ENCODE data around the gene MOK. TPM values are rescaled to one million over a fixed set of nuclear protein-coding genes. Genes with fewer than 3 reads are reported as not detected.
A peak's percentile ranks its signal among the peaks of the same experiment; 100 is the strongest.

MOK gene
- total and polyA plus RNA-seq, 4 experiments from 2014 or later: 0.73 to 1.4 (median 1.3) TPM; not detected in 1

- Histone ChIP-seq H3K9me3 (ENCODE audit: control insufficient read depth in 1 of 2, low read length in 2 of 2) (no peaks in the 10 kb centered on the region), H3K27ac (ENCODE audit: low read depth, low read length) (no peak overlapping the region), H3K36me3 (ENCODE audit: insufficient read depth, low read length) (peaks cover 4% of the 10 kb centered on the region), H3K4me1 (ENCODE audit: insufficient read depth, low read length) (peaks cover 35% of the 10 kb centered on the region), H3K4me3 (ENCODE audit: low read length in 2 of 2) (no peak overlapping the region), H3K27me3 (ENCODE audit: insufficient read depth, low read length) (no peaks in the 10 kb centered on the region)
- DNase-seq: no peak
- Mint-ChIP-seq H3K4me3 (peak overlapping the region in 4 of 8 donors; percentile 1 to 30 (median 23)), H3K4me1 (peaks cover 25 to 54% (median 39%) of the 10 kb centered on the region in 4 donors), H3K9me3 (peaks cover 0 to 9% (median 0%) of the 10 kb centered on the region in 8 donors), H3K27ac (peak overlapping the region in 6 of 7 donors; percentile 2 to 100 (median 60)), H3K36me3 (peaks cover 8 to 18% of the 10 kb centered on the region in 2 donors), H3K27me3 (peaks cover 2 to 4% of the 10 kb centered on the region in 2 donors)
- CTCF ChIA-PET (ENCODE audit: partially characterized antibody): interaction anchor here (0.6 to 1.7 kb wide), 3 partner anchors 45 to 363 kb away, joined by 3 to 4 read pairs (median 3); no protein-coding TSS in a partner anchor
- POLR2A ChIA-PET (ENCODE audit: partially characterized antibody): interaction anchor here (1.1 to 1.7 kb wide), 3 partner anchors 8 to 42 kb away, joined by 3 read pairs; partner anchors contain the start of genes CINP and TECPR2
- intact Hi-C loops (cut with micrococcal nuclease): no loop called here
Measured at GRCh38 chr14:102321456-102322422, 16.8 kb upstream of the MOK start.

- Histone ChIP-seq H3K27ac (ENCODE audit: low read depth, low read length) (peak overlapping the region; percentile 71), H3K4me1 (ENCODE audit: insufficient read depth, low read length) (peaks cover 43% of the 10 kb centered on the region), H3K4me3 (ENCODE audit: low read length in 2 of 2) (peak overlapping the region in 1 of 2 donors; percentile 99), H3K36me3 (ENCODE audit: insufficient read depth, low read length) (no peaks in the 10 kb centered on the region), H3K9me3 (ENCODE audit: control insufficient read depth in 1 of 2, low read length in 2 of 2) (no peaks in the 10 kb centered on the region), H3K27me3 (ENCODE audit: insufficient read depth, low read length) (no peaks in the 10 kb centered on the region)
- H3K9me3 Mint-ChIP-seq: peaks cover 0 to 12% (median 0%) of the 10 kb centered on the region in 8 donors
- peaks cover 3 to 9% of the 10 kb centered on the region in 2 donors for H3K27me3 Mint-ChIP-seq
- H3K36me3 Mint-ChIP-seq: peaks cover 2 to 18% of the 10 kb centered on the region in 2 donors
- DNase-seq: no peak
- POLR2A ChIA-PET (ENCODE audit: partially characterized antibody): interaction anchor here (1.2 to 4.6 kb wide), 5 partner anchors 9 to 372 kb away, joined by 3 to 24 read pairs (median 5); partner anchors contain the start of genes CINP, MOK and TECPR2
- peaks cover 27 to 60% (median 44%) of the 10 kb centered on the region in 4 donors for H3K4me1 Mint-ChIP-seq
- H3K4me3 Mint-ChIP-seq: peak overlapping the region; percentile 87 to 92 (median 91)
- intact Hi-C loops (cut with micrococcal nuclease): no loop called here
- CTCF ChIA-PET (ENCODE audit: partially characterized antibody): interaction anchor here (0.6 to 1.7 kb wide), 4 partner anchors 14 to 362 kb away, joined by 3 to 4 read pairs (median 4); no protein-coding TSS in a partner anchor
- peak overlapping the region in 6 of 7 donors; percentile 88 to 100 (median 96) for H3K27ac Mint-ChIP-seq
Measured at GRCh38 chr14:102320671-102321455, 15.9 kb upstream of the MOK start.

- DNase-seq: peak in 4 of 5 donors; percentile 44 to 69 (median 47)
- H3K4me3 Mint-ChIP-seq: peak overlapping the region; percentile 87 to 92 (median 91)
- POLR2A ChIA-PET (ENCODE audit: partially characterized antibody): interaction anchor here (0.9 to 4.6 kb wide), 8 partner anchors 12 to 371 kb away, joined by 3 to 24 read pairs (median 5); partner anchors contain the start of genes CINP, MOK and TECPR2
- CTCF ChIA-PET (ENCODE audit: partially characterized antibody): interaction anchor here (1.4 to 1.7 kb wide), 2 partner anchors 15 to 196 kb away, joined by 4 read pairs; no protein-coding TSS in a partner anchor
- peak overlapping the region; percentile 88 to 100 (median 95) for H3K27ac Mint-ChIP-seq
- H3K27me3 Mint-ChIP-seq: peaks cover 3 to 9% of the 10 kb centered on the region in 2 donors
- intact Hi-C loops (cut with micrococcal nuclease): no loop called here
- Histone ChIP-seq H3K27ac (ENCODE audit: low read depth, low read length) (peak overlapping the region; percentile 71), H3K4me3 (ENCODE audit: low read length in 2 of 2) (peak overlapping the region; percentile 19 to 99), H3K27me3 (ENCODE audit: insufficient read depth, low read length) (no peaks in the 10 kb centered on the region), H3K36me3 (ENCODE audit: insufficient read depth, low read length) (no peaks in the 10 kb centered on the region), H3K9me3 (ENCODE audit: control insufficient read depth in 1 of 2, low read length in 2 of 2) (no peaks in the 10 kb centered on the region), H3K4me1 (ENCODE audit: insufficient read depth, low read length) (peaks cover 45% of the 10 kb centered on the region)
- H3K36me3 Mint-ChIP-seq: peaks cover 0 to 18% of the 10 kb centered on the region in 2 donors
- H3K9me3 Mint-ChIP-seq: peaks cover 0 to 12% (median 0%) of the 10 kb centered on the region in 8 donors
- H3K4me1 Mint-ChIP-seq: peaks cover 27 to 67% (median 44%) of the 10 kb centered on the region in 4 donors
Measured at GRCh38 chr14:102320033-102320660, 15.2 kb upstream of the MOK start.

- Mint-ChIP-seq H3K9me3 (peaks cover 0 to 12% (median 0%) of the 10 kb centered on the region in 8 donors), H3K27ac (peak within 1 kb of the TSS; percentile 96 to 100 (median 99)), H3K4me3 (peak within 1 kb of the TSS; percentile 95 to 99 (median 96)), H3K27me3 (peaks cover 3 to 9% of the 10 kb centered on the region in 2 donors), H3K36me3 (peaks cover 0 to 19% of the 10 kb centered on the region in 2 donors), H3K4me1 (peaks cover 29 to 74% (median 48%) of the 10 kb centered on the region in 4 donors)
- peaks cover 49% of the 10 kb centered on the region for H3K4me1 ChIP-seq (ENCODE audit: insufficient read depth, low read length)
- no peaks in the 10 kb centered on the region for H3K9me3 ChIP-seq (ENCODE audit: control insufficient read depth in 1 of 2, low read length in 2 of 2)
- no peaks in the 10 kb centered on the region for H3K36me3 ChIP-seq (ENCODE audit: insufficient read depth, low read length)
- H3K27me3 ChIP-seq (ENCODE audit: insufficient read depth, low read length): no peaks in the 10 kb centered on the region
- DNase-seq: peak; percentile 91 to 95 (median 92)
- ChIA-PET POLR2A (ENCODE audit: partially characterized antibody) (interaction anchor here (0.7 to 4.6 kb wide), 13 partner anchors 12 to 371 kb away, joined by 3 to 24 read pairs (median 4); partner anchors contain the start of genes CINP, HSP90AA1, MOK and TECPR2), CTCF (ENCODE audit: partially characterized antibody) (interaction anchor here (0.9 to 1.7 kb wide), 5 partner anchors 14 to 205 kb away, joined by 3 to 5 read pairs (median 4); partner anchors contain the start of gene MOK)
- intact Hi-C loops (cut with micrococcal nuclease): loop anchor here (1.0 to 5.0 kb wide), 5 partner anchors 15 to 372 kb away; partner anchors contain the start of genes CINP, MOK, RCOR1 and TECPR2
- peak within 1 kb of the TSS; percentile 90 to 99 for H3K4me3 ChIP-seq (ENCODE audit: low read length in 2 of 2)
- peak within 1 kb of the TSS; percentile 71 for H3K27ac ChIP-seq (ENCODE audit: low read depth, low read length)
Measured at GRCh38 chr14:102319351-102320032, 14.5 kb upstream of the MOK start, which contains the start of gene ZNF839. ZNF839 (plus strand) TSS chr14:102319746; CDS start chr14:102319766, 20 bp downstream.

GRCh38 chr14:102318781-102319276, 13.9 kb upstream of the MOK start:
- Mint-ChIP-seq H3K27me3 (peaks cover 4 to 9% of the 10 kb centered on the region in 2 donors), H3K27ac (peak overlapping the region; percentile 96 to 100 (median 99)), H3K4me1 (peaks cover 32 to 80% (median 53%) of the 10 kb centered on the region in 4 donors), H3K36me3 (peaks cover 0 to 22% of the 10 kb centered on the region in 2 donors), H3K4me3 (peak overlapping the region; percentile 95 to 99 (median 96)), H3K9me3 (peaks cover 0 to 12% (median 0%) of the 10 kb centered on the region in 8 donors)
- Histone ChIP-seq H3K27ac (ENCODE audit: low read depth, low read length) (peak overlapping the region; percentile 71), H3K4me3 (ENCODE audit: low read length in 2 of 2) (peak overlapping the region; percentile 90 to 99), H3K36me3 (ENCODE audit: insufficient read depth, low read length) (no peaks in the 10 kb centered on the region), H3K27me3 (ENCODE audit: insufficient read depth, low read length) (no peaks in the 10 kb centered on the region), H3K9me3 (ENCODE audit: control insufficient read depth in 1 of 2, low read length in 2 of 2) (no peaks in the 10 kb centered on the region), H3K4me1 (ENCODE audit: insufficient read depth, low read length) (peaks cover 54% of the 10 kb centered on the region)
- ChIA-PET CTCF (ENCODE audit: partially characterized antibody) (interaction anchor here (0.9 kb wide), 3 partner anchors 13 to 206 kb away, joined by 3 to 5 read pairs (median 4); partner anchors contain the start of gene MOK), POLR2A (ENCODE audit: partially characterized antibody) (interaction anchor here (0.7 to 4.6 kb wide), 10 partner anchors 11 to 370 kb away, joined by 3 to 24 read pairs (median 4); partner anchors contain the start of genes CINP, HSP90AA1, MOK and TECPR2)
- DNase-seq: no peak
- intact Hi-C loops (cut with micrococcal nuclease): loop anchor here (1.0 to 5.0 kb wide), 5 partner anchors 14 to 372 kb away; partner anchors contain the start of genes CINP, MOK, RCOR1 and TECPR2
